ENCODE data around the gene SEC16A.

GRCh38 chr9:136529516-136530460 is 46.9 kb upstream of the SEC16A start:
- TF ChIP-seq SP1 (IDR thresholded peaks at IDR 0.05) (no peak), FOXA1 (IDR thresholded peaks at IDR 0.05) (no peak), FOXK2 (IDR thresholded peaks at IDR 0.05) (no peak), BHLHE40 (IDR thresholded peaks at IDR 0.05; ENCODE audit: borderline replicate concordance) (no peak), SUZ12 (IDR thresholded peaks at IDR 0.05) (no peak), PKNOX1 (IDR thresholded peaks at IDR 0.05) (no peak)

Measured in HEK293T (cell line).